H9 (cell line): Measurements from ENCODE around the gene MAD1L1. TPM values are rescaled to one million over a fixed set of nuclear protein-coding genes. Genes with fewer than 3 reads are reported as not detected.

ENCODE experiments used
- DNase-seq: peaks from one replicate; pipeline ENCODE4 v3.0.0-alpha.2; 2017
- H2AFZ ChIP-seq: one replicate; pipeline ENCODE4 v1.6.1; 2013; ENCODE audit warnings: mild to moderate bottlenecking, low read length, control low read depth, moderate library complexity
- H2AK5ac ChIP-seq: 2 replicates; pipeline ENCODE4 v1.6.1; 2013; ENCODE audit warnings: low read length, control low read depth, mixed read lengths; ENCODE audit not compliant: insufficient read length
- H2BK120ac ChIP-seq: one replicate; pipeline ENCODE4 v1.6.1; 2013; ENCODE audit warnings: low read depth, mild to moderate bottlenecking, low read length, control low read depth, inconsistent platforms; ENCODE audit not compliant: poor library complexity, severe bottlenecking
- H2BK12ac ChIP-seq: 2 replicates; pipeline ENCODE4 v1.6.1; 2013; ENCODE audit warnings: low read length, control low read depth, mixed read lengths, low read depth; ENCODE audit not compliant: insufficient read length
- H2BK15ac ChIP-seq: 2 replicates; pipeline ENCODE4 v1.6.1; 2013; ENCODE audit warnings: low read depth, low read length, control low read depth
- H2BK20ac ChIP-seq: one replicate; pipeline ENCODE4 v1.6.1; 2013; ENCODE audit warnings: low read depth, mild to moderate bottlenecking, low read length, control low read depth, inconsistent platforms; ENCODE audit not compliant: poor library complexity, severe bottlenecking
- H2BK5ac ChIP-seq: 2 replicates; pipeline ENCODE4 v1.6.1; 2013; ENCODE audit warnings: low read length, control low read depth, mixed read lengths; ENCODE audit not compliant: insufficient read length
- H3K14ac ChIP-seq: 2 replicates; pipeline ENCODE4 v1.6.1; 2013; ENCODE audit warnings: low read length, control low read depth; ENCODE audit not compliant: insufficient read depth
- H3K18ac ChIP-seq: 2 replicates; pipeline ENCODE4 v1.6.1; 2013; ENCODE audit warnings: low read depth, mild to moderate bottlenecking, mixed read lengths, low read length, control low read depth; ENCODE audit not compliant: insufficient read length
- H3K23ac ChIP-seq: 2 replicates; pipeline ENCODE4 v1.6.1; 2013; ENCODE audit warnings: low read length, control low read depth, mixed read lengths, low read depth; ENCODE audit not compliant: insufficient read length
- H3K23me2 ChIP-seq: 2 replicates; pipeline ENCODE4 v1.6.1; 2013; ENCODE audit warnings: low read depth, mild to moderate bottlenecking, mixed read lengths, low read length, control low read depth; ENCODE audit not compliant: insufficient read length, poor library complexity, severe bottlenecking
- H3K27ac ChIP-seq: 2 replicates; pipeline ENCODE4 v1.5.1; 2013; ENCODE audit warnings: low read length, control low read depth, mixed read lengths, low read depth; ENCODE audit not compliant: insufficient read length
- H3K27me3 ChIP-seq: 2 replicates; pipeline ENCODE4 v1.6.1; 2013; ENCODE audit warnings: low read length, control low read depth, inconsistent platforms; ENCODE audit not compliant: insufficient read depth
- H3K4ac ChIP-seq: 2 replicates; pipeline ENCODE4 v1.6.1; 2013; ENCODE audit warnings: low read depth, mild to moderate bottlenecking, control low read depth, inconsistent platforms, low read length, moderate library complexity
- H3K4me1 ChIP-seq: 2 replicates; pipeline ENCODE4 v1.6.1; 2013; ENCODE audit warnings: low read length, control low read depth, inconsistent platforms; ENCODE audit not compliant: insufficient read depth
- H3K4me2 ChIP-seq: 2 replicates; pipeline ENCODE4 v1.6.1; 2013; ENCODE audit warnings: low read length, control low read depth, mixed read lengths; ENCODE audit not compliant: insufficient read length, insufficient read depth
- H3K56ac ChIP-seq: 2 replicates; pipeline ENCODE4 v1.6.1; 2013; ENCODE audit warnings: low read depth, mild to moderate bottlenecking, mixed read lengths, low read length, control low read depth; ENCODE audit not compliant: insufficient read length
- H3K79me1 ChIP-seq: 2 replicates; pipeline ENCODE4 v1.6.1; 2013; ENCODE audit warnings: low read depth, mild to moderate bottlenecking, moderate library complexity, low read length, control low read depth, inconsistent platforms; ENCODE audit not compliant: insufficient read depth, poor library complexity, severe bottlenecking
- H3K79me2 ChIP-seq: 2 replicates; pipeline ENCODE4 v1.6.1; 2013; ENCODE audit warnings: low read length, control low read depth, inconsistent platforms; ENCODE audit not compliant: insufficient read depth
- H3K9ac ChIP-seq: 2 replicates; pipeline ENCODE4 v1.6.1; 2013; ENCODE audit warnings: low read length, control low read depth, mixed read lengths; ENCODE audit not compliant: insufficient read length; ENCODE audit errors: extremely low read depth
- H3K9me3 ChIP-seq: one replicate; pipeline ENCODE4 v1.6.1; 2013; ENCODE audit warnings: low read depth, low read length, inconsistent platforms; ENCODE audit not compliant: control insufficient read depth
- H3T11ph ChIP-seq: one replicate; pipeline ENCODE4 v1.6.1; 2013; ENCODE audit warnings: mild to moderate bottlenecking, low read length, control low read depth, inconsistent platforms
- H4K20me1 ChIP-seq: one replicate; pipeline ENCODE4 v1.6.1; 2013; ENCODE audit not compliant: control insufficient read depth, insufficient read length, insufficient read depth
- H4K5ac ChIP-seq: 2 replicates; pipeline ENCODE4 v1.6.1; 2013; ENCODE audit warnings: low read depth, mild to moderate bottlenecking, mixed read lengths, low read length, control low read depth; ENCODE audit not compliant: insufficient read length
- H4K8ac ChIP-seq: replicated peaks from 2 replicates; pipeline ENCODE4 v1.6.1; 2013; ENCODE audit warnings: low read length, control low read depth, mixed read lengths, low read depth; ENCODE audit not compliant: insufficient read length
- H4K91ac ChIP-seq: 2 replicates; pipeline ENCODE4 v1.6.1; 2013; ENCODE audit warnings: low read depth, mild to moderate bottlenecking, moderate library complexity, mixed read lengths, low read length, control low read depth; ENCODE audit not compliant: insufficient read length
- H3K27ac Mint-ChIP-seq, 3 experiments: 2 replicates in 2 of 3; 3 replicates in 1 of 3; pipeline ENCODE4 v1.8.0; 2020 to 2021; ENCODE audit warnings: mixed read lengths in 3 of 3, mild to moderate bottlenecking in 1 of 3, moderate library complexity in 1 of 3
- H3K27me3 Mint-ChIP-seq: 2 replicates; pipeline ENCODE4 v1.8.0; 2021; ENCODE audit warnings: low read depth, mild to moderate bottlenecking, moderate library complexity, mixed read lengths
- H3K36me3 Mint-ChIP-seq, 3 experiments: 2 replicates in 2 of 3; 3 replicates in 1 of 3; pipeline ENCODE4 v1.8.0; 2020 to 2021; ENCODE audit warnings: low read depth in 3 of 3, mixed read lengths in 3 of 3; ENCODE audit not compliant: insufficient read depth in 1 of 3
- H3K4me1 Mint-ChIP-seq, 2 experiments: 2 replicates each; pipeline ENCODE4 v1.8.0; 2020; ENCODE audit warnings: mixed read lengths in 2 of 2
- H3K4me3 Mint-ChIP-seq, 2 experiments: 2 replicates in 1 of 2; 3 replicates in 1 of 2; pipeline ENCODE4 v1.8.0; 2020 to 2021; ENCODE audit warnings: mild to moderate bottlenecking in 2 of 2, mixed read lengths in 2 of 2, moderate library complexity in 1 of 2
- H3K9me3 Mint-ChIP-seq, 2 experiments: 2 replicates in 1 of 2; 3 replicates in 1 of 2; pipeline ENCODE4 v1.8.0; 2020; ENCODE audit warnings: mild to moderate bottlenecking in 2 of 2, mixed read lengths in 2 of 2, moderate library complexity in 1 of 2
- CTCF ChIP-seq: fragments of 200-600 bp; sonication (generic); conservative IDR thresholded peaks from 3 replicates; pipeline ENCODE4 v1.8.0; 2021; ENCODE audit warnings: antibody characterized with exemption, mild to moderate bottlenecking
- WGBS: extraction: QIAGEN DNeasy Blood & Tissue Kit; methylation state at CpG from one replicate; pipeline ENCODE4 v1.1.7; 2013; ENCODE audit warnings: missing lambda C conversion rate, low lambda C conversion rate, mixed read lengths; ENCODE audit not compliant: insufficient read length; ENCODE audit errors: extremely low coverage; 5-methylcytosine and 5-hydroxymethylcytosine counted together
- total RNA-seq: library from RNA; stranded (reverse); gene quantifications from 2 replicates; pipeline ENCODE4 v1.2.1, GENCODE V29; 2021

The MAD1L1 gene
- total RNA-seq, 1 experiment from 2014 or later = 39.0 TPM

- no peak for TF ChIP-seq CTCF
- H3K27ac Mint-ChIP-seq = no peak overlapping the region; a peak in 1 of 7 replicates
- no peak overlapping the region for H2AFZ ChIP-seq
- H3K4ac ChIP-seq = no peak overlapping the region
- no peak overlapping the region for H2BK5ac ChIP-seq
- no peak overlapping the region for H3K27ac ChIP-seq
- H3K36me3 Mint-ChIP-seq = peaks cover 57 to 85% (median 84%) of the 10 kb centered on the region in 3 experiments
- H3K9me3 ChIP-seq = no peaks in the 10 kb centered on the region
- no peak overlapping the region for H2BK15ac ChIP-seq
- H3K9ac ChIP-seq = no peak overlapping the region
- H4K8ac ChIP-seq = no peak overlapping the region
- no peak overlapping the region for H3K4me3 Mint-ChIP-seq
- H4K5ac ChIP-seq = no peak overlapping the region
- H4K91ac ChIP-seq = no peak overlapping the region
- H3K4me1 ChIP-seq = no peaks in the 10 kb centered on the region
- H3K79me2 ChIP-seq = no peaks in the 10 kb centered on the region
- DNase-seq = no peak
- no peak overlapping the region for H3T11ph ChIP-seq
- no peak overlapping the region for H3K56ac ChIP-seq
- no peaks in the 10 kb centered on the region for H3K27me3 Mint-ChIP-seq
- H3K14ac ChIP-seq = no peak overlapping the region
- no peak overlapping the region for H3K4me2 ChIP-seq
- H3K23ac ChIP-seq = no peak overlapping the region
- H3K18ac ChIP-seq = no peak overlapping the region
- no peaks in the 10 kb centered on the region for H3K4me1 Mint-ChIP-seq
- no peak overlapping the region for H2BK12ac ChIP-seq
- H2AK5ac ChIP-seq = no peak overlapping the region
- H3K79me1 ChIP-seq = no peaks in the 10 kb centered on the region
- H3K9me3 Mint-ChIP-seq = peaks cover 1 to 5% of the 10 kb centered on the region in 2 experiments; a peak in 3 of 5 replicates
- no peak overlapping the region for H2BK120ac ChIP-seq
- no peaks in the 10 kb centered on the region for H4K20me1 ChIP-seq
- no peaks in the 10 kb centered on the region for H3K27me3 ChIP-seq
- WGBS = no CpG with 5 or more reads among the region's 13 CpGs
- no peak overlapping the region for H2BK20ac ChIP-seq
- no peaks in the 10 kb centered on the region for H3K23me2 ChIP-seq
These were observed 20.8 kb downstream of the MAD1L1 start for GRCh38 chr7:2211926-2212325.
